GM12865 (cell line): ENCODE results near the gene EXOC5.
"Not testable (repeated sequence)": the region's sequence is repeated elsewhere in the genome, so short reads cannot be mapped to it uniquely, and the experiment has no call there.

Experiments used
- DNase-seq: peaks from one replicate; pipeline ENCODE4 v3.0.0; 2010; ENCODE audit warnings: low read depth
- H3K4me3 ChIP-seq: 2 replicates; pipeline ENCODE4 v1.5.1; 2011; ENCODE audit warnings: mild to moderate bottlenecking, low read depth, low read length, control low read depth
- TF ChIP-seq, protein P1 (sequence below): IDR thresholded peaks from 2 replicates; pipeline ENCODE4 v1.5.1; 2011; ENCODE audit warnings: low read length, control low read depth, low read depth, inconsistent platforms; ENCODE audit not compliant: insufficient read depth; ENCODE audit errors: missing control alignments

Gene EXOC5

GRCh38 chr14:57275023-57275664 lies 6.4 kb upstream of the EXOC5 start:
- no peak for DNase-seq
- no peak overlapping the region for H3K4me3 ChIP-seq
- TF ChIP-seq, protein P1, sequence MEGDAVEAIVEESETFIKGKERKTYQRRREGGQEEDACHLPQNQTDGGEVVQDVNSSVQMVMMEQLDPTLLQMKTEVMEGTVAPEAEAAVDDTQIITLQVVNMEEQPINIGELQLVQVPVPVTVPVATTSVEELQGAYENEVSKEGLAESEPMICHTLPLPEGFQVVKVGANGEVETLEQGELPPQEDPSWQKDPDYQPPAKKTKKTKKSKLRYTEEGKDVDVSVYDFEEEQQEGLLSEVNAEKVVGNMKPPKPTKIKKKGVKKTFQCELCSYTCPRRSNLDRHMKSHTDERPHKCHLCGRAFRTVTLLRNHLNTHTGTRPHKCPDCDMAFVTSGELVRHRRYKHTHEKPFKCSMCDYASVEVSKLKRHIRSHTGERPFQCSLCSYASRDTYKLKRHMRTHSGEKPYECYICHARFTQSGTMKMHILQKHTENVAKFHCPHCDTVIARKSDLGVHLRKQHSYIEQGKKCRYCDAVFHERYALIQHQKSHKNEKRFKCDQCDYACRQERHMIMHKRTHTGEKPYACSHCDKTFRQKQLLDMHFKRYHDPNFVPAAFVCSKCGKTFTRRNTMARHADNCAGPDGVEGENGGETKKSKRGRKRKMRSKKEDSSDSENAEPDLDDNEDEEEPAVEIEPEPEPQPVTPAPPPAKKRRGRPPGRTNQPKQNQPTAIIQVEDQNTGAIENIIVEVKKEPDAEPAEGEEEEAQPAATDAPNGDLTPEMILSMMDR: no peak

DNA sequence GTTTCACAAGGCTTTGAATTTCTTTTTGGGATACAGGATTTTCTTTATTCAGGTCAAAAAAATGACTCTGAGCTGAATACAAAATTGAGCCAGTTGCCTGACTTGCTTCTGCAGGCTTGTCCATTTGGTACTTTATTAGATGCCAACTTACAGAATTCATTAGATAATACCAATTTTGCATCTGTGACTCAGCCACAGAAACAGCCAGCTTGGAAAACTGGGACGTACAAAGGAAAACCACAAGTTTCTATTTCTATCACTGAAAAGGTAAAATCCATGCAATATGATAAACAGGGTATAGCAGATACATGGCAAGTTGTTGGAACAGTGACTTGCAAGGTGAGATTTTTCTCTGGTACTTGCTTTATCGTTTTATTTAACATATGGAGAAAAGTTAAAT lies 5.8 kb upstream of the EXOC5 start:
- no peak overlapping the region for H3K4me3 ChIP-seq
- no peak for DNase-seq
- TF ChIP-seq, protein P1: no peak

- no peak overlapping the region for H3K4me3 ChIP-seq
- TF ChIP-seq, protein P1: no peak
- DNase-seq: no peak
Observed at GRCh38 chr14:57273236-57273635, 4.5 kb upstream of the EXOC5 start.

- no peak overlapping the region for H3K4me3 ChIP-seq
- TF ChIP-seq, protein P1: no peak
- no peak for DNase-seq
Observed at GRCh38 chr14:57266065-57266464, 2.6 kb downstream of the EXOC5 start.

- DNase-seq: no peak
- TF ChIP-seq, protein P1: no peak
Observed at GRCh38 chr14:57262117-57262516, 6.6 kb downstream of the EXOC5 start.

DNA sequence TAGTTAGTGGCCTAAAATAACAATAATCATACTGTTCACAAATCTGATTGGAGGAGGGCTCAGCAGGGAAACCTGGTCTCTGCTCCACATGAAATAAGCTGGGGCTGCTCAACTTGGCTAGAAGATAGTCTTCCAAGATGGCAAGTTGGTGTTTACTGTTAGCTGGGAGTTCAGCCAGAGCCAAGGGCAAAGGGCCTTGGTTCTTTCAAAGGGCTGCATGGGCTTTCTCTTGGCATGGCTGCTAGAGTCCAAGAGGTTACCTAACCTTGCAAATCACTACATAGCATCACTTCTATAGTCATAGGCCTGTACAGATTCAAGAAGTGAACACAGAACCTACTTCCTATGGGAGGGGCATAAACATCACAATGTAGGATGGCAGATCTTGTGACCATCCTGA lies 7.1 kb downstream of the EXOC5 start:
- no peak overlapping the region for H3K4me3 ChIP-seq
- TF ChIP-seq, protein P1: no peak
- DNase-seq: no peak

More at GRCh38 chr14:57262117-57262516, 6.6 kb downstream of the EXOC5 start:
- no peak overlapping the region for H3K4me3 ChIP-seq

DNA sequence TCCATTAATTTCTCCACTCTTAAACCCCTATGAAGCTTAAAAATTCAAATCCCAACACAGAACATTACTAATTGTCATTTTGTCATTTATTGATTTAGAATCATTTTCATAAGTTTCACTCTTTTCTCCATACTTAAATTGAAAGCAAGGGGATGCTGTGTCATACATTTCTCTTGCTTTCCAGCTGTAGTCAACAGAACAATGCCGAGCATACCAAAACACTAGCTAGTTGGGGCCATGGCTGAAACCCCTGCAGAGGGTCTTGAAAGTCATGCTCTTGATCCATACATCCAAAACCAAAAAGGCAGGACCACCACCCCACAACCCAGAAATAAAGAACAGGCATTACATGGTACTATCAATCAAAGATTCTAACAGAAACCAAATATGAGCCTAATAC lies 9.0 kb downstream of the EXOC5 start:
- TF ChIP-seq, protein P1: no peak
- no peak overlapping the region for H3K4me3 ChIP-seq
- no peak for DNase-seq

DNA sequence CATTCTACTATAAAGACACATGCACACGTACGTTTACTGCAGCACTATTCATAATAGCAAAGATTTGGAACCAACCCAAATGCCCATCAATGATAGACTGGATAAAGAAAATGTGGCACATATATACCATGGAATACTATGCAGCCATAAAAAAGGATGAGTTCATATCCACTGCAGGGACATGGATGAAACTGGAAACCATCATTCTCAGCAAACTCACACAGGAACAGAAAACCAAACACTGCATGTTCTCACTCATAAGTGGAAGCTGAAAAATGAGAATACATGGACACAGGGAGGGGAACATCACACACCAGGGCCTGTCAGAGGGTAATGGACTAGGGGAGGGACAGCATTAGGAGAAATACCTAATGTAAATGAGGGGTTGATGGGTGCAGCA lies 10.5 kb downstream of the EXOC5 start:
- not testable (repeated sequence) for DNase-seq, H3K4me3 ChIP-seq
